Calu3 (cell line): ENCODE measurements around the gene RNF208. TPM values are rescaled to one million over a fixed set of nuclear protein-coding genes. Genes with fewer than 3 reads are reported as not detected.
"Not testable (repeated sequence)": the region's sequence is repeated elsewhere in the genome, so short reads cannot be mapped to it uniquely, and the experiment has no call there.

Experiments used
- BruUV-seq: library from RNA; stranded (reverse); fragments of 400-500 nt; replicated peaks from 2 replicates; lab custom pipeline; 2021; lab: Mats Ljungman, UMichigan
- CTCF ChIA-PET: fragments of 300-600 bp; sonication (Branson Sonifier 250); formaldehyde crosslinking; loops from one replicate; lab custom pipeline; 2022; ENCODE audit warnings: antibody characterized with exemption; lab: Charles Lee
- DNase-seq: peaks from one replicate; pipeline ENCODE4 v3.0.0; 2022
- H3K27ac Mint-ChIP-seq: one replicate; pipeline ENCODE4 v1.8.0; 2022; ENCODE audit warnings: mixed read lengths; ENCODE audit not compliant: unreplicated experiment
- H3K27me3 Mint-ChIP-seq: one replicate; pipeline ENCODE4 v1.8.0; 2022; ENCODE audit warnings: mixed read lengths; ENCODE audit not compliant: unreplicated experiment
- H3K36me3 Mint-ChIP-seq: one replicate; pipeline ENCODE4 v1.8.0; 2022; ENCODE audit warnings: mild to moderate bottlenecking, moderate library complexity, mixed read lengths; ENCODE audit not compliant: insufficient read depth, unreplicated experiment
- H3K4me1 Mint-ChIP-seq: one replicate; pipeline ENCODE4 v1.8.0; 2022; ENCODE audit warnings: mild to moderate bottlenecking, low read depth, mixed read lengths; ENCODE audit not compliant: unreplicated experiment
- H3K4me3 Mint-ChIP-seq: one replicate; pipeline ENCODE4 v1.8.0; 2022; ENCODE audit warnings: mild to moderate bottlenecking, low read depth, moderate library complexity, mixed read lengths; ENCODE audit not compliant: unreplicated experiment
- H3K9me3 Mint-ChIP-seq: one replicate; pipeline ENCODE4 v1.8.0; 2022; ENCODE audit warnings: low read depth, mixed read lengths; ENCODE audit not compliant: unreplicated experiment
- intact Hi-C: fragments of 100-400 bp; cut with micrococcal nuclease; formaldehyde crosslinking; loops from one replicate; pipeline ENCODE4 v1.10.0; 2022; ENCODE audit not compliant: unreplicated experiment
- total RNA-seq: library from RNA; stranded (reverse); gene quantifications from 2 replicates; pipeline ENCODE4 v1.2.3, GENCODE V29; 2022
- TF ChIP-seq, protein P1 (sequence below): fragments of 200-600 bp; IDR thresholded peaks from one replicate; pipeline ENCODE4 v1.8.0; 2022; ENCODE audit warnings: antibody characterized with exemption; ENCODE audit not compliant: unreplicated experiment

Gene RNF208
- total RNA-seq, 1 experiment from 2014 or later: 10.1 TPM

DNA sequence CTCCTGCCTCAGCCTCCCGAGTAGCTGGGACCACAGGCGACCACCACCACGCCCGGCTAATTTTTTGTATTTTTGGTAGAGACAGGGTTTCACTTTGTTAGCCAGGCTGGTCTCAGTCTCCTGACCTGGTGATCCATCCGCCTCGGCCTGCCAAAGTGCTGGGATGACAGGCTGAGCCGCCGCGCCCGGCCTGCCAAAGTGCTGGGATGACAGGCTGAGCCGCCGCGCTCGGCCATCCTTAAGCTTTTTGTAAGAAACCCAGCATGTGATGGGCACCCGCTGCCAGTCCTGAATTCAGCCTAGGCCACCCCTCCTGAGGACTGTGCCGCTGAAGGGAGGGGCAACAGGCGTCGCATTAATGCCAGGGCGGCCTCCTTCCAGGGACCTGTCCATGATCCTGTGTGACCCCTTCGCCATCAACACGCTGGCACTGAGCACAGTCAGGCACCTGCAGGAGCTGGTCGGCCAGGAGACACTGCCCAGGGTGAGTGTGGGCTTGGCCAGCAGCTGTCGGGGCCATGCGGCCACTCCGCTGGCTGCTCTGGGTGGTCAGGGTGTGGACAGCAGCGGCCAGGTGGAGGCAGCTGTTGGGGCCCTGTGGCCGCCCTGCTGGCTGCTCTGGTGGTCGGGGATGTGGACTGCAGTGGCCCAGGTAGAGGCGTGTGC lies 43.6 kb upstream of the RNF208 start:
- H3K27me3 Mint-ChIP-seq: no peaks in the 10 kb centered on the region
- peaks cover 40% of the 10 kb centered on the region for H3K36me3 Mint-ChIP-seq
- DNase-seq: no peak
- no peaks in the 10 kb centered on the region for H3K9me3 Mint-ChIP-seq
- no peak overlapping the region for H3K27ac Mint-ChIP-seq
- H3K4me1 Mint-ChIP-seq: peaks cover 18% of the 10 kb centered on the region
- intact Hi-C loops: no loop called here
- CTCF ChIA-PET: no interaction called here
- no TSS peak for BruUV-seq
- H3K4me3 Mint-ChIP-seq: no peak overlapping the region
- TF ChIP-seq, protein P1, sequence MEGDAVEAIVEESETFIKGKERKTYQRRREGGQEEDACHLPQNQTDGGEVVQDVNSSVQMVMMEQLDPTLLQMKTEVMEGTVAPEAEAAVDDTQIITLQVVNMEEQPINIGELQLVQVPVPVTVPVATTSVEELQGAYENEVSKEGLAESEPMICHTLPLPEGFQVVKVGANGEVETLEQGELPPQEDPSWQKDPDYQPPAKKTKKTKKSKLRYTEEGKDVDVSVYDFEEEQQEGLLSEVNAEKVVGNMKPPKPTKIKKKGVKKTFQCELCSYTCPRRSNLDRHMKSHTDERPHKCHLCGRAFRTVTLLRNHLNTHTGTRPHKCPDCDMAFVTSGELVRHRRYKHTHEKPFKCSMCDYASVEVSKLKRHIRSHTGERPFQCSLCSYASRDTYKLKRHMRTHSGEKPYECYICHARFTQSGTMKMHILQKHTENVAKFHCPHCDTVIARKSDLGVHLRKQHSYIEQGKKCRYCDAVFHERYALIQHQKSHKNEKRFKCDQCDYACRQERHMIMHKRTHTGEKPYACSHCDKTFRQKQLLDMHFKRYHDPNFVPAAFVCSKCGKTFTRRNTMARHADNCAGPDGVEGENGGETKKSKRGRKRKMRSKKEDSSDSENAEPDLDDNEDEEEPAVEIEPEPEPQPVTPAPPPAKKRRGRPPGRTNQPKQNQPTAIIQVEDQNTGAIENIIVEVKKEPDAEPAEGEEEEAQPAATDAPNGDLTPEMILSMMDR: no peak

DNA sequence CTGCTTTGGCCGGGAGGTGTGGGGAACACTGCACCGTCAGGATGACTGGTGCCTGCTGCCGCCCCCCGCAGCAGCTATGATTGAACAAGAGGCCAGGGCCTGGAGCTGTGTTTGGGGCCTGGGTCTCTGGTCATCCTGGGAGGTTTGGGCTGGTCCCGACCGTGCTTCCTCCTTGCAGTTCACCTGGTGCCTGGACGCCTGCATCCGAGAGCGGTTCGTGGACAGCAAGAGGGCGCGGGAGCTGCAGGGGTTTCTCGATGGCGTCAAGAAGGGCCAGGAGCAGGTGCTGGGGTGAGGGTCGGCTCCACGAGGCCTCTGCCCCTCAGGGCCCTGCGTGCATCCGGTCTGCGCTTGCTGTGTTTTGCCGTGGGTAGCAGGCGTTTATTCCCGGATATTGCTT lies 42.0 kb upstream of the RNF208 start:
- BruUV-seq: no TSS peak

DNA sequence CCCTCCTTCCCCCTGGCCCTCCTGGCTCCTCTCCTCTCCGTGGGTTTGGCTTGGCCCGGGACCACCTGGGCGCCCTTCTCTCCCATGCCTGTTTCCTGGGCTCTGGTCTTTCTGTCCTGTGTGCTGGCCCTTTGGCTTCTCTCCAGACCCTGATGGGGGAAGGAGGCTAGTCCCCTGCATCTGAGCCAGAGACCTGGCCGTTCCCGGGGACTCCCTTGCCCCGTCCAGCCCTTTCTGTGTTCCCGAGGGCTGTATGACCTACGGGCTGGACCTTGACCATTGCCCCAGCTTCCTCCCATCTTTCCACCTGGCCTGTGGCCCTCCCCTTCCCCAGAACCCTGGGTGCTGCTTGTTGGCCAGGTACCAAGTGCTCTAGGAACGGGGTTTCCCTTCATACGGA lies 41.5 kb upstream of the RNF208 start:
- Mint-ChIP-seq H3K9me3 (no peaks in the 10 kb centered on the region), H3K27me3 (no peaks in the 10 kb centered on the region), H3K4me3 (no peak overlapping the region), H3K4me1 (peaks cover 12% of the 10 kb centered on the region), H3K36me3 (peaks cover 27% of the 10 kb centered on the region), H3K27ac (no peak overlapping the region)
- DNase-seq: no peak
- intact Hi-C loops: no loop called here
- CTCF ChIA-PET: no interaction called here
- TF ChIP-seq, protein P1: no peak
- no TSS peak for BruUV-seq

More for the DNA sequence above, 42.0 kb upstream of the RNF208 start:
- Mint-ChIP-seq H3K9me3 (no peaks in the 10 kb centered on the region), H3K4me3 (no peak overlapping the region), H3K27ac (no peak overlapping the region), H3K4me1 (peaks cover 18% of the 10 kb centered on the region), H3K36me3 (peaks cover 31% of the 10 kb centered on the region), H3K27me3 (no peaks in the 10 kb centered on the region)
- DNase-seq: no peak
- TF ChIP-seq, protein P1: no peak
- intact Hi-C loops: no loop called here
- CTCF ChIA-PET: no interaction called here

DNA sequence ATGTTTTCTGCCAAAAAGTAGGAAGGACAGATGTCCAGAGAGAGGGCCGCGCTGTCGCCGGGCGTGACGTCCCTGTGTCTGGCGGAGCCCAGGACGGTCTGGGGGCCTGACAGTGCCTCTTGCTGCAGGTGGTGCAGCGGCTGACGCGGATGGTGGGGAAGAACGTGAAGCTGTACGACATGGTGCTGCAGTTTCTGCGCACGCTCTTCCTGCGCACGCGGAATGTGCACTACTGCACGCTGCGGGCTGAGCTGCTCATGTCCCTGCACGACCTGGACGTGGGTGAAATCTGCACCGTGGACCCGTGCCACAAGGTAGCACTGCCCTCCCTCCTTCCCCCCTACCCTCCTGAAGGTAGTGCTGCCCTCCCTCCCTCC lies 40.9 kb upstream of the RNF208 start:
- H3K9me3 Mint-ChIP-seq: no peaks in the 10 kb centered on the region
- no peak for DNase-seq
- H3K36me3 Mint-ChIP-seq: peaks cover 31% of the 10 kb centered on the region
- H3K27me3 Mint-ChIP-seq: no peaks in the 10 kb centered on the region
- intact Hi-C loops: no loop called here
- H3K4me1 Mint-ChIP-seq: peaks cover 8% of the 10 kb centered on the region
- TF ChIP-seq, protein P1: no peak
- BruUV-seq: no TSS peak
- no peak overlapping the region for H3K27ac Mint-ChIP-seq
- H3K4me3 Mint-ChIP-seq: no peak overlapping the region
- CTCF ChIA-PET: no interaction called here

DNA sequence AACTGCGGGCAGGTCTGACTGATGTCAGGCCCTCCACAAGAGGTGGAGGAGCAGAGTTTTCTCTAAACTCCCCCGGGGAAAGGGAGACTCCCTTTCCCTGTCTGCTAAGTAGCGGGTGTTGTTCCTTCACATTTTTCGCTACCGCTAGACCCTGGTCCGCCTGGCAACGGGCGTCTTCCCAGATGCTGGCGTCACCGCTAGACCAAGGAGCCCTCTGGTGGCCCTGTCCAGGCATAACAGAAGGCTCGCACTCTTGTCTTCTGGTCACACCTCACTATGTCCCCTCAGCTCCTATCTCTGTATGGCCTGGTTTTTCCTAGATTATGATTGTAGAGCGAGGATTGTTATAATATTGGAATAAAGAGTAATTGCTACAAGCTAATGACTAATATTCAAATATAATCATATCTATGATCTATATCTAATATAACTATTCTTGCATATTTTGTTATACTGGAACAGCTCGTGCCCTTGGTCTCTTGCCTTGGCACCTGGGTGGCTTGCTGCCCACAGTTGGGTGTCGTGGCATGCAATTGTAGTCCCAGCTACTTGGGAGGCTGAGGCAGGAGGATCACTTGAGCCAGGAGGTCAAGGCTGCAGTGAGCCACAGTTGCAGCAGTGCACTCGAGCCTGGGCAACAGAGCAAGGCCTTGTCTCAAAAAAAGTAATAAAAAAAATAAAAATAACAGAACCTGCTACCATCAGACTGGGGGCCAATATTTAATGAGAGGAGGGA lies 40.3 kb upstream of the RNF208 start:
- BruUV-seq, H3K9me3 Mint-ChIP-seq, H3K4me1 Mint-ChIP-seq, H3K27ac Mint-ChIP-seq, H3K4me3 Mint-ChIP-seq, DNase-seq, intact Hi-C loops, H3K27me3 Mint-ChIP-seq: not testable (repeated sequence)
- peaks cover 31% of the 10 kb centered on the region for H3K36me3 Mint-ChIP-seq
- CTCF ChIA-PET: interaction anchor here (0.7 kb wide), 1 partner anchor 11 kb away, joined by 3 read pairs; no protein-coding TSS in a partner anchor
